ENCODE data around the gene RFX5. TPM values are rescaled to one million over a fixed set of nuclear protein-coding genes. Genes with fewer than 3 reads are reported as not detected.
"Not testable (repeated sequence)": the region's sequence is repeated elsewhere in the genome, so short reads cannot be mapped to it uniquely, and the experiment has no call there.

The RFX5 gene
- total RNA-seq, 4 donors from 2014 or later: 17.7 to 61.0 (median 35.4) TPM

DNA sequence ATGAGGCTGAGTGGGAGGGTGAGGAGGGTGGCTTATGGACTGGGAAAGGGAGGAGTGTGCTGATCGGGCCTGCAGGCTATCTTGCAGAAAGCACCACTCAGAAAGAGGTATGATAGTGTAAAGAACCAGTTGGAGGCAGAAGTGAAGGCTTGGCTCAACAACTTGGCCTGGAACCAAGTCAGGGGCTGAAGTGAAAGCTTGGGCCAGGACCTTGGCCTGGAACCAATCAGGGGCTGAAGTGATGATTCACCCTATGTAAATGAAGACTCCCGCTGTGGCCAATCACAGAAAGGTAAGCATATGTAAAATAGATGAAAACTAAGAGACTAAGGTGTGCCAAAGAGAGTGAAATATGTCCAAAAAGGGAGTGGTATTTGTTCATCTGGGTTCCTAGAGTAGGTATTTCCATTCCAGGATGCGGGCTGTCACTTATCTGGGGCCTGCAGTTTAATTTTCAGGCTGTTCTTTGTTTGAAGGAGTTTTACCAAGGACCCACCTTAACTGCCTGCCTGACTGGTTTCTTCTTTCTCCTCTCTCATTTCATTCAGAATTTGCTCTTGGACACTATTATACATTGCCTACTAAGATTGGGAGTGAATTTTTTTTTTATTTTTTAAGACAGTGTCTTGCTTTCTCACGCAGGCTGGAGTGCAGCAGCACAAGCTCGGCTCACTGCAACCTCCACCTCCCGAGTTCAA, 5.1 kb upstream of the RFX5 start:
- Histone ChIP-seq H3K4me3 (no peak overlapping the region), H3K9me3 (no peaks in the 10 kb centered on the region), H3K27me3 (no peaks in the 10 kb centered on the region), H3K36me3 (no peaks in the 10 kb centered on the region), H3K27ac (no peak overlapping the region), H3K4me1 (peaks cover 0 to 5% (median 2%) of the 10 kb centered on the region in 4 donors)
- intact Hi-C loops (cut with DNase I; ENCODE audit: low total_unique reads) (no loop called here), in situ Hi-C loops (cut with MboI; ENCODE audit: low pct_ligation_motif_present in 1 of 4, low pct_unique_long_range_greater_than_20kb in 1 of 4, low sequenced_read_pairs in 3 of 4) (no loop called here)
- 93 to 95% methylated on average over 3 to 6 of the region's 6 CpGs for WGBS, 2 donors (ENCODE audit: low coverage in 1 of 2)
- TF ChIP-seq EP300 (IDR thresholded peaks at IDR 0.05; ENCODE audit: low read depth) (no peak), POLR2A (IDR thresholded peaks at IDR 0.05) (no peak), POLR2AphosphoS5 (IDR thresholded peaks at IDR 0.05) (no peak)
- TF ChIP-seq, protein P1, sequence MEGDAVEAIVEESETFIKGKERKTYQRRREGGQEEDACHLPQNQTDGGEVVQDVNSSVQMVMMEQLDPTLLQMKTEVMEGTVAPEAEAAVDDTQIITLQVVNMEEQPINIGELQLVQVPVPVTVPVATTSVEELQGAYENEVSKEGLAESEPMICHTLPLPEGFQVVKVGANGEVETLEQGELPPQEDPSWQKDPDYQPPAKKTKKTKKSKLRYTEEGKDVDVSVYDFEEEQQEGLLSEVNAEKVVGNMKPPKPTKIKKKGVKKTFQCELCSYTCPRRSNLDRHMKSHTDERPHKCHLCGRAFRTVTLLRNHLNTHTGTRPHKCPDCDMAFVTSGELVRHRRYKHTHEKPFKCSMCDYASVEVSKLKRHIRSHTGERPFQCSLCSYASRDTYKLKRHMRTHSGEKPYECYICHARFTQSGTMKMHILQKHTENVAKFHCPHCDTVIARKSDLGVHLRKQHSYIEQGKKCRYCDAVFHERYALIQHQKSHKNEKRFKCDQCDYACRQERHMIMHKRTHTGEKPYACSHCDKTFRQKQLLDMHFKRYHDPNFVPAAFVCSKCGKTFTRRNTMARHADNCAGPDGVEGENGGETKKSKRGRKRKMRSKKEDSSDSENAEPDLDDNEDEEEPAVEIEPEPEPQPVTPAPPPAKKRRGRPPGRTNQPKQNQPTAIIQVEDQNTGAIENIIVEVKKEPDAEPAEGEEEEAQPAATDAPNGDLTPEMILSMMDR (IDR thresholded peaks at IDR 0.05): no peak
- no peak for DNase-seq

DNA sequence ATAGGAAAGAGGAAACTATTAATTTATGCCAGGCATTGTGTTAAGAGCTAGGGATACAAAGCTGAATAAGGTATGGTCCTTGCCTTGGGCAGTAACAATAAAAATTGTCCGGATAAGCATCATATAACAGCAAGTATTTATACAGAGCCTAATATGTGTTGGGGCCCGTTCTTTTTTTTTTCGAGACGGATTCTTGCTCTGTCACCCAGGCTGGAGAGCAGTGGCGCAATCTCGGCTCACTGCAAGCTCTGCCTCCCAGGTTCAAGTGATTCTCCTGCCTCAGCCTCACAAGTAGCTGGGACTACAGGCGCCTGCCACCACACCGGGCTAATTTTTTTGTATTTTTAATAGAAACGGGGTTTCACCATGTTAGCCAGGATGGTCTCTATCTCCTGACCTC, 3.3 kb upstream of the RFX5 start:
- H3K4me3 ChIP-seq; intact Hi-C loops (cut with DNase I; ENCODE audit: low total_unique reads); H3K27ac ChIP-seq; H3K9me3 ChIP-seq; H3K27me3 ChIP-seq; in situ Hi-C loops (cut with MboI; ENCODE audit: low pct_ligation_motif_present in 1 of 4, low pct_unique_long_range_greater_than_20kb in 1 of 4, low sequenced_read_pairs in 3 of 4); H3K36me3 ChIP-seq; DNase-seq: not testable (repeated sequence)
- peaks cover 0 to 17% (median 12%) of the 10 kb centered on the region in 4 donors for H3K4me1 ChIP-seq
- 93 to 95% methylated on average over 9 of the region's 9 CpGs for WGBS, 2 donors (ENCODE audit: low coverage in 1 of 2)

DNA sequence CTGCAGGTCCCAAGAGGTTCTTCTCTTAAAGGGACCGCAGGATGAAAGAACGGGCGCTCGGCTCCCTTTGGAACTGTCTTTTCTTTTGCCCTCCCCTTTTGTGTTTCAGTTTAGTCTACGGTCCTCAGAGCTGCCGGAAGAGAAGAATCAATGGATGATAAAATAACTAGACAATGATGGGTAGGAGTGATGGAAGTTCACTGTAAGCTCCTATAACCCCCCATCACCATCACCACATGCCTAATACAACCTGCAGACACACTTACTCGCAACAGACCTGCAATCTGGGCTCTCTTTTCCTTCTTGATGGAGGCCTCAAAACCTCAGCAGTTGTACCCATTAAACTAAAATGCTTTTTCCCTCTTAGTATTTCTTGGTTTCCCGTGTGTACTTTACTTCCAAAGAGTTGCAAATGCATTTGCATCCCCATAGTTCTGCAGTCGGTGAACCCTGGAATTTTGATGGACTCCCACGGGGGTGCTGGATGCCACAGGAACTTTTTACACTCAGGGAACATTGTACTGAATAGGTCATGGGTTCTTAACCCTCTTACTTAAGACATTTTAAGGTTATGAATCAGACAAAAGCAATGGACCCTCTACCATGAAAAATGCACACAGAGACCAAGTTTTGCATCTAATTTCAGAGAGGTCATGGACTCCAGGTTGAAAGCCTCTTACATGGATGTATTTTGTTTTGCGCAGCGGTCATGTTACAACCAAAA, 633 bp upstream of the RFX5 start:
- Histone ChIP-seq H3K27ac (peak overlapping the region; percentile 87 to 96 (median 90)), H3K36me3 (peaks cover 0 to 8% (median 0%) of the 10 kb centered on the region in 4 donors), H3K4me3 (peak overlapping the region in 3 of 4 donors; percentile 51 to 61 (median 53)), H3K27me3 (no peaks in the 10 kb centered on the region), H3K9me3 (no peaks in the 10 kb centered on the region), H3K4me1 (peaks cover 0 to 17% (median 12%) of the 10 kb centered on the region in 4 donors)
- intact Hi-C loops (cut with DNase I; ENCODE audit: low total_unique reads) (no loop called here), in situ Hi-C loops (cut with MboI; ENCODE audit: low pct_ligation_motif_present in 1 of 4, low pct_unique_long_range_greater_than_20kb in 1 of 4, low sequenced_read_pairs in 3 of 4) (no loop called here)
- WGBS, 2 donors (ENCODE audit: low coverage in 1 of 2): 32 to 42% methylated on average over 5 to 12 of the region's 12 CpGs
- no peak for DNase-seq
- no peak for TF ChIP-seq POLR2AphosphoS5 (IDR thresholded peaks at IDR 0.05)
- TF ChIP-seq EP300 (IDR thresholded peaks at IDR 0.05; ENCODE audit: low read depth): no peak
- TF ChIP-seq, protein P1 (IDR thresholded peaks at IDR 0.05): no peak
- no peak for TF ChIP-seq POLR2A (IDR thresholded peaks at IDR 0.05)

DNA sequence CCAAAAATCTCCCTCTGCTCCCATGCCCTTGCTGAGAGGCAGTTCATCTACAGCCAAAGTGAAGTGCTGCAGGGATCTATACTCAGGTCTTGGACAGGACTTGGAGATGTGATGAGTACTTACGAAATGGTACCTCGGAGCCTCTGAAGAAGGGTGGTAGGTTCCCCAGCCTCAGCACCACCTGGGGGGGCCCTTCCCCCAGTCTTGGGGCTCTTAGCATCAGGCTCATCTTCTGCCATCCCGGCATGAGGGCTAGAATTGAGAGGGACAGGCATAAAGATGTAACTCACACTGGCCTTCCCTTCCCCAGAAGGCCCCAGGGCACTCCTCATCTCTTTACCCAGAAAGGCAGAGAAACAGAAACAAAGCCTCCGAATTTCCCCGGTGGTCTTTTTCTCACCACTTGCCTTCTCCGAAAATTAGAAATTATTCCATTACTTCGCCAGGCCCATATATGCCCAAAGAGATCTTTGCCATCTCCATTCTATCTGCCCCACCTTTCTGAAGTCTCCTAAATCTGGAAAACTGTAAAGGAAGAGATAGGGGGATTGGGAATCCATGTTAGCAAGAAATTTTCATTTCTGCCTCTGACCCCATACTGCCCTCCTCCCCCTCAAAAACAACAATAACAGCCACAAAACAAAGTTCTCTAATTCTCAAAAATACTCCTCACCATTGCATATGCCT, 827 bp downstream of the RFX5 start:
- peaks cover 0 to 17% (median 12%) of the 10 kb centered on the region in 4 donors for H3K4me1 ChIP-seq
- WGBS, 2 donors (ENCODE audit: low coverage in 1 of 2): 55 to 60% methylated on average over 4 to 7 of the region's 7 CpGs
- peak overlapping the region; percentile 87 to 96 (median 90) for H3K27ac ChIP-seq
- intact Hi-C loops (cut with DNase I; ENCODE audit: low total_unique reads): no loop called here
- peaks cover 0 to 9% (median 0%) of the 10 kb centered on the region in 4 donors for H3K36me3 ChIP-seq
- no peaks in the 10 kb centered on the region for H3K27me3 ChIP-seq
- TF ChIP-seq POLR2AphosphoS5 (IDR thresholded peaks at IDR 0.05) (no peak), POLR2A (IDR thresholded peaks at IDR 0.05) (no peak)
- TF ChIP-seq, protein P1 (IDR thresholded peaks at IDR 0.05): no peak
- no peak for DNase-seq
- H3K9me3 ChIP-seq: no peaks in the 10 kb centered on the region
- peak overlapping the region; percentile 51 to 68 (median 57) for H3K4me3 ChIP-seq
- in situ Hi-C loops (cut with MboI; ENCODE audit: low pct_ligation_motif_present in 1 of 4, low pct_unique_long_range_greater_than_20kb in 1 of 4, low sequenced_read_pairs in 3 of 4): no loop called here
